Esophagus squamous epithelium (tissue), 5 donors: ENCODE data around the gene TXNDC17. TPM values are rescaled to one million over a fixed set of nuclear protein-coding genes. Genes with fewer than 3 reads are reported as not detected.

ENCODE experiments used
- DNase-seq: peaks from one replicate; lab custom pipeline; 2025; lab: John Stamatoyannopoulos, UW
- H3K27ac ChIP-seq, 4 donors: fragments of 200-600 bp; sonication (generic); one replicate each; pipeline ENCODE4 v1.5.1; 2016 to 2019; ENCODE audit warnings: mild to moderate bottlenecking in 1 of 4
- H3K27me3 ChIP-seq, 4 donors: fragments of 200-600 bp; sonication (generic); 1 replicate in 3 of 4; 2 replicates in 1 of 4; pipeline versions ENCODE4 v1.5.1 to v1.6.0; 2017 to 2021; ENCODE audit warnings: antibody characterized with exemption in 1 of 4
- H3K36me3 ChIP-seq, 3 donors: fragments of 200-600 bp; sonication (generic); one replicate each; pipeline ENCODE4 v1.5.1; 2016 to 2019
- H3K4me1 ChIP-seq, 3 donors: fragments of 200-600 bp; sonication (generic); one replicate each; pipeline ENCODE4 v1.5.1; 2017 to 2019
- H3K4me3 ChIP-seq, 4 donors: fragments of 200-600 bp; sonication (generic); 1 replicate in 3 of 4; 2 replicates in 1 of 4; pipeline ENCODE4 v1.5.1; 2016 to 2019; ENCODE audit warnings: mild to moderate bottlenecking in 2 of 4, moderate library complexity in 1 of 4
- H3K9me3 ChIP-seq, 3 donors: fragments of 200-600 bp; sonication (generic); one replicate each; pipeline ENCODE4 v1.5.1; 2016 to 2019
- CTCF ChIP-seq, 6 experiments: fragments of 450-650 bp in 4 of 6; fragments of 200-600 bp in 2 of 6; sonication (generic) in 2 of 6; IDR thresholded peaks; one replicate each; pipeline ENCODE4 v1.5.1; 2016 to 2019; ENCODE audit warnings: antibody characterized with exemption in 6 of 6, mild to moderate bottlenecking in 4 of 6, moderate library complexity in 4 of 6
- POLR2A ChIP-seq, 4 donors: fragments of 450-650 bp; IDR thresholded peaks; one replicate each; pipeline ENCODE4 v1.6.1; 2017; ENCODE audit warnings: antibody characterized with exemption in 4 of 4, mild to moderate bottlenecking in 4 of 4, moderate library complexity in 3 of 4
- WGBS, 2 donors: methylation state at CpG; one replicate each; pipeline ENCODE4 v1.1.5; 2018; 5-methylcytosine and 5-hydroxymethylcytosine counted together
- intact Hi-C: fragments of 100-400 bp; cut with DNase I; formaldehyde crosslinking; loops from one replicate; pipeline ENCODE4 v1.15.0; 2022
- total RNA-seq, 4 donors: library from RNA; depleted of rRNA; stranded (reverse); fragments of >200 nt; gene quantifications; one replicate each; pipeline ENCODE4 v1.1.0, GENCODE V29; 2016
- donor health status: DM: yes; HTN: yes; CAD: no.

The TXNDC17 gene
- total RNA-seq, 4 donors from 2014 or later, result 446 to 796 (median 696) TPM

GRCh38 chr17:6603744-6604325 lies 37.0 kb upstream of the TXNDC17 start:
- TF ChIP-seq POLR2A (IDR thresholded peaks at IDR 0.05) (no peak), CTCF (IDR thresholded peaks at IDR 0.05) (no peak)
- Histone ChIP-seq H3K4me1 (peaks cover 0 to 28% (median 10%) of the 10 kb centered on the region in 3 donors), H3K9me3 (no peaks in the 10 kb centered on the region), H3K36me3 (peaks cover 5 to 89% (median 21%) of the 10 kb centered on the region in 3 donors), H3K27me3 (no peaks in the 10 kb centered on the region), H3K4me3 (no peak overlapping the region), H3K27ac (no peak overlapping the region)
- WGBS, 2 donors, result 58 to 64% methylated on average over 3 of the region's 3 CpGs
- intact Hi-C loops, result no loop called here
- no peak for DNase-seq

- intact Hi-C loops, result no loop called here
- no peak overlapping the region for H3K27ac ChIP-seq
- peaks cover 0 to 17% (median 0%) of the 10 kb centered on the region in 3 donors for H3K4me1 ChIP-seq
- DNase-seq, result no peak
- 83 to 100% methylated on average over 1 of the region's 6 CpGs for WGBS, 2 donors
- no peak overlapping the region for H3K4me3 ChIP-seq
- H3K27me3 ChIP-seq, result no peaks in the 10 kb centered on the region
- peaks cover 5 to 89% (median 26%) of the 10 kb centered on the region in 3 donors for H3K36me3 ChIP-seq
- no peaks in the 10 kb centered on the region for H3K9me3 ChIP-seq
- TF ChIP-seq POLR2A (IDR thresholded peaks at IDR 0.05) (no peak), CTCF (IDR thresholded peaks at IDR 0.05) (no peak)
Measured at GRCh38 chr17:6605142-6605541, 35.7 kb upstream of the TXNDC17 start.

- DNase-seq, result no peak
- Histone ChIP-seq H3K9me3 (no peaks in the 10 kb centered on the region), H3K27me3 (no peaks in the 10 kb centered on the region), H3K27ac (no peak overlapping the region), H3K36me3 (peaks cover 5 to 91% (median 26%) of the 10 kb centered on the region in 3 donors), H3K4me1 (peaks cover 0 to 13% (median 0%) of the 10 kb centered on the region in 3 donors), H3K4me3 (no peak overlapping the region)
- intact Hi-C loops, result no loop called here
- no peak for TF ChIP-seq POLR2A (IDR thresholded peaks at IDR 0.05)
- no peak for TF ChIP-seq CTCF (IDR thresholded peaks at IDR 0.05)
- WGBS, 2 donors, result 32 to 81% methylated on average over 3 of the region's 3 CpGs
Measured at GRCh38 chr17:6608321-6608720, 32.5 kb upstream of the TXNDC17 start.

- H3K9me3 ChIP-seq, result no peaks in the 10 kb centered on the region
- no peak for TF ChIP-seq POLR2A (IDR thresholded peaks at IDR 0.05)
- no peak for TF ChIP-seq CTCF (IDR thresholded peaks at IDR 0.05)
- H3K27me3 ChIP-seq, result no peaks in the 10 kb centered on the region
- peaks cover 5 to 89% (median 26%) of the 10 kb centered on the region in 3 donors for H3K36me3 ChIP-seq
- no peak for DNase-seq
- H3K4me3 ChIP-seq, result no peak overlapping the region
- peaks cover 0 to 5% (median 0%) of the 10 kb centered on the region in 3 donors for H3K4me1 ChIP-seq
- no peak overlapping the region for H3K27ac ChIP-seq
- 90 to 94% methylated on average over 5 of the region's 5 CpGs for WGBS, 2 donors
- intact Hi-C loops, result no loop called here
Measured at GRCh38 chr17:6610011-6610410, 30.8 kb upstream of the TXNDC17 start.

- Histone ChIP-seq H3K36me3 (peaks cover 5 to 89% (median 26%) of the 10 kb centered on the region in 3 donors), H3K27ac (no peak overlapping the region), H3K9me3 (no peaks in the 10 kb centered on the region), H3K27me3 (no peaks in the 10 kb centered on the region), H3K4me1 (peaks cover 0 to 5% (median 0%) of the 10 kb centered on the region in 3 donors), H3K4me3 (no peak overlapping the region)
- WGBS, 2 donors, result 83 to 86% methylated on average over 4 of the region's 4 CpGs
- intact Hi-C loops, result no loop called here
- TF ChIP-seq POLR2A (IDR thresholded peaks at IDR 0.05), result no peak
- TF ChIP-seq CTCF (IDR thresholded peaks at IDR 0.05), result no peak
- no peak for DNase-seq
Measured at GRCh38 chr17:6611231-6611630, 29.6 kb upstream of the TXNDC17 start.
